Loucy (cell line): ENCODE results near the gene UBE2K.

Experiments
- EZH2phosphoT487 ChIP-seq: fragments of 200-600 bp; IDR thresholded peaks from 2 replicates; pipeline ENCODE4 v1.6.1; 2018; ENCODE audit warnings: antibody characterized with exemption, mild to moderate bottlenecking, moderate library complexity, borderline replicate concordance
- TF ChIP-seq, protein P1 (sequence below): fragments of 200-600 bp; sonication (generic); conservative IDR thresholded peaks from 2 replicates; pipeline ENCODE4 v1.5.1; 2014; ENCODE audit warnings: mild to moderate bottlenecking, antibody characterized with exemption, low read length

DNA sequence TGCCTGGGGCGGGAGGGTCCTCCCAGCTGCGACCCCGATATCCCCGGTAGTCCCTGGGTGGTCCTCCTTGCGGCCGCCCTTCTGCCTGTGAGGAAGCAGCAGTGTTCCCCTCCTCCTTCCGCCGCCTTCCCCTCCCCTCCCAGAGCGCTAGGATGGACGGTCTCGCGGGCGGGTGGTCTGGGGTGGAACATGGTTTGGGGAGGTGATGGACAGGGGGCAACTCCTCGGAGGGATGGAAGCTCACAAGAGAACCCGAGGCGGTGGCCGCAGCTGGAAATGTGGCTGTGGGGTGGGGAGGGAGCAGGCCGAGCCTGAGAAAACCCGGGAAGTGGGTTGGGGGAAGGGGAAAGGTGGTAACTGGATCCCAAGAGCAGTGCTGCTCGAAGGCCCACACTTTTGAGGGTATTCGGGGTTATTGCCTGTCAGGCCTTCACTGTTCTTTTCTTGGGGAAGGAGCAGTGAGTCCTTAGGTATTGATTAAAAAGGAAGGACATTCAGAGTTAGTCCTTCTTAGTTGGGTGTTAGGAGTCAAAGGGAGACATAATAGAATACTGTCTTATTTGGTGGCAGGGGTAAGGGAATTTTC, 581 bp downstream of the UBE2K start:
- no peak for TF ChIP-seq EZH2phosphoT487
- TF ChIP-seq, protein P1, sequence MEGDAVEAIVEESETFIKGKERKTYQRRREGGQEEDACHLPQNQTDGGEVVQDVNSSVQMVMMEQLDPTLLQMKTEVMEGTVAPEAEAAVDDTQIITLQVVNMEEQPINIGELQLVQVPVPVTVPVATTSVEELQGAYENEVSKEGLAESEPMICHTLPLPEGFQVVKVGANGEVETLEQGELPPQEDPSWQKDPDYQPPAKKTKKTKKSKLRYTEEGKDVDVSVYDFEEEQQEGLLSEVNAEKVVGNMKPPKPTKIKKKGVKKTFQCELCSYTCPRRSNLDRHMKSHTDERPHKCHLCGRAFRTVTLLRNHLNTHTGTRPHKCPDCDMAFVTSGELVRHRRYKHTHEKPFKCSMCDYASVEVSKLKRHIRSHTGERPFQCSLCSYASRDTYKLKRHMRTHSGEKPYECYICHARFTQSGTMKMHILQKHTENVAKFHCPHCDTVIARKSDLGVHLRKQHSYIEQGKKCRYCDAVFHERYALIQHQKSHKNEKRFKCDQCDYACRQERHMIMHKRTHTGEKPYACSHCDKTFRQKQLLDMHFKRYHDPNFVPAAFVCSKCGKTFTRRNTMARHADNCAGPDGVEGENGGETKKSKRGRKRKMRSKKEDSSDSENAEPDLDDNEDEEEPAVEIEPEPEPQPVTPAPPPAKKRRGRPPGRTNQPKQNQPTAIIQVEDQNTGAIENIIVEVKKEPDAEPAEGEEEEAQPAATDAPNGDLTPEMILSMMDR: no peak
